Peyer's patch (tissue), 4 donors: ENCODE results near the gene ZNF605.

Source experiments
- POLR2A ChIP-seq, 2 donors: fragments of 450-650 bp; IDR thresholded peaks; one replicate each; pipeline ENCODE4 v1.5.1; 2017; ENCODE audit warnings: antibody characterized with exemption in 2 of 2, mild to moderate bottlenecking in 2 of 2, moderate library complexity in 2 of 2
- TF ChIP-seq, protein P1 (sequence below), 6 experiments: fragments of 450-650 bp in 4 of 6; fragments of 200-600 bp in 2 of 6; sonication (generic) in 1 of 6; IDR thresholded peaks; one replicate each; pipeline ENCODE4 v1.5.1; 2017 to 2019; ENCODE audit warnings: antibody characterized with exemption in 6 of 6, mild to moderate bottlenecking in 3 of 6, moderate library complexity in 1 of 6

DNA sequence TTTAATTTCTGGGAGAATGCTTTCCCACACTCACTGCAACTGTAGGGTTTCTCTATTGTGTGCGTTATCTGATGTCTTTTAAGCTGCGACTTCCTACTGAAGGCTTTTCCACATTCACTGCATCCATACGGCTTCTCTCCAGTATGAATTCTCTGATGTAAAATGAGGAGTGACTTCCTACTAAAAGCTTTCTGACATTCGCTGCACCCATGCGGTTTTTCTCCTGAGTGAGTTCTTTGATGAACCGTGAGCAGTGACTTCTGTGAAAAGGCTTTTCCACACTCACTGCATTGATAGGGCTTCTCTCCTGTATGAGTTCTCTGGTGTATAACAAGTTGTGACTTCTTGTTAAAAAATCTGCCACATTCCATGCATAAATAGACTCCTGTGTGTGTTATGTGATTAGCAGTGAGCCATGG, 29.7 kb downstream of the ZNF605 start:
- no peak for TF ChIP-seq POLR2A (IDR thresholded peaks at IDR 0.05)
- TF ChIP-seq, protein P1, sequence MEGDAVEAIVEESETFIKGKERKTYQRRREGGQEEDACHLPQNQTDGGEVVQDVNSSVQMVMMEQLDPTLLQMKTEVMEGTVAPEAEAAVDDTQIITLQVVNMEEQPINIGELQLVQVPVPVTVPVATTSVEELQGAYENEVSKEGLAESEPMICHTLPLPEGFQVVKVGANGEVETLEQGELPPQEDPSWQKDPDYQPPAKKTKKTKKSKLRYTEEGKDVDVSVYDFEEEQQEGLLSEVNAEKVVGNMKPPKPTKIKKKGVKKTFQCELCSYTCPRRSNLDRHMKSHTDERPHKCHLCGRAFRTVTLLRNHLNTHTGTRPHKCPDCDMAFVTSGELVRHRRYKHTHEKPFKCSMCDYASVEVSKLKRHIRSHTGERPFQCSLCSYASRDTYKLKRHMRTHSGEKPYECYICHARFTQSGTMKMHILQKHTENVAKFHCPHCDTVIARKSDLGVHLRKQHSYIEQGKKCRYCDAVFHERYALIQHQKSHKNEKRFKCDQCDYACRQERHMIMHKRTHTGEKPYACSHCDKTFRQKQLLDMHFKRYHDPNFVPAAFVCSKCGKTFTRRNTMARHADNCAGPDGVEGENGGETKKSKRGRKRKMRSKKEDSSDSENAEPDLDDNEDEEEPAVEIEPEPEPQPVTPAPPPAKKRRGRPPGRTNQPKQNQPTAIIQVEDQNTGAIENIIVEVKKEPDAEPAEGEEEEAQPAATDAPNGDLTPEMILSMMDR (IDR thresholded peaks at IDR 0.05), result no peak
